HG03060 (cell line): Measurements from ENCODE around the gene SLC25A30.
"Not testable (repeated sequence)": the region's sequence is repeated elsewhere in the genome, so short reads cannot be mapped to it uniquely, and the experiment has no call there.

ENCODE experiments used
- ATAC-seq: cut with Tn5 transposase; IDR thresholded peaks from one replicate; pipeline ENCODE4 v1.9.1; 2021; ENCODE audit warnings: low read depth, moderate number of reproducible peaks; ENCODE audit not compliant: unreplicated experiment

The SLC25A30 gene

GRCh38 chr13:45393941-45394570 lies 24.1 kb downstream of the SLC25A30 start:
- no peak for ATAC-seq

GRCh38 chr13:45392811-45393210 lies 25.4 kb downstream of the SLC25A30 start:
- no peak for ATAC-seq

GRCh38 chr13:45391926-45392325 lies 26.2 kb downstream of the SLC25A30 start:
- ATAC-seq = no peak

GRCh38 chr13:45391128-45391527 lies 27.0 kb downstream of the SLC25A30 start:
- not testable (repeated sequence) for ATAC-seq

- ATAC-seq = not testable (repeated sequence)
Observed at GRCh38 chr13:45390348-45390747, 27.8 kb downstream of the SLC25A30 start.

- ATAC-seq = no peak
Observed at GRCh38 chr13:45388664-45389063, 29.5 kb downstream of the SLC25A30 start.

- not testable (repeated sequence) for ATAC-seq
Observed at GRCh38 chr13:45386892-45387575, 31.1 kb downstream of the SLC25A30 start.

- ATAC-seq = no peak
Observed at GRCh38 chr13:45385907-45386553, 32.1 kb downstream of the SLC25A30 start.

- ATAC-seq = no peak
Observed at GRCh38 chr13:45385320-45385719, 32.9 kb downstream of the SLC25A30 start.

- no peak for ATAC-seq
Observed at GRCh38 chr13:45384474-45385174, 33.5 kb downstream of the SLC25A30 start.

- not testable (repeated sequence) for ATAC-seq
Observed at GRCh38 chr13:45382739-45383138, 35.4 kb downstream of the SLC25A30 start.

- no peak for ATAC-seq
Observed at GRCh38 chr13:45381196-45381595, 37.0 kb downstream of the SLC25A30 start.

GRCh38 chr13:45380708-45381107 lies 37.5 kb downstream of the SLC25A30 start:
- not testable (repeated sequence) for ATAC-seq

- not testable (repeated sequence) for ATAC-seq
Observed at GRCh38 chr13:45379516-45379915, 38.7 kb downstream of the SLC25A30 start.

- not testable (repeated sequence) for ATAC-seq
Observed at GRCh38 chr13:45378786-45379185, 39.4 kb downstream of the SLC25A30 start.

GRCh38 chr13:45377314-45377713 lies 40.9 kb downstream of the SLC25A30 start:
- ATAC-seq = not testable (repeated sequence)

- not testable (repeated sequence) for ATAC-seq
Observed at GRCh38 chr13:45376651-45377050, 41.5 kb downstream of the SLC25A30 start.

GRCh38 chr13:45374917-45375316 lies 43.3 kb downstream of the SLC25A30 start:
- no peak for ATAC-seq

- no peak for ATAC-seq
Observed at GRCh38 chr13:45373162-45373547, 45.0 kb downstream of the SLC25A30 start.

- no peak for ATAC-seq
Observed at GRCh38 chr13:45372189-45373161, 45.7 kb downstream of the SLC25A30 start.
